ENCODE measurements around the gene TTPAL. TPM values are rescaled to one million over a fixed set of nuclear protein-coding genes. Genes with fewer than 3 reads are reported as not detected.

The TTPAL gene
- total and polyA plus RNA-seq, 2 of the 4 experiments (the other 2 are of a cell fraction): 8.2 to 18.1 TPM

DNA sequence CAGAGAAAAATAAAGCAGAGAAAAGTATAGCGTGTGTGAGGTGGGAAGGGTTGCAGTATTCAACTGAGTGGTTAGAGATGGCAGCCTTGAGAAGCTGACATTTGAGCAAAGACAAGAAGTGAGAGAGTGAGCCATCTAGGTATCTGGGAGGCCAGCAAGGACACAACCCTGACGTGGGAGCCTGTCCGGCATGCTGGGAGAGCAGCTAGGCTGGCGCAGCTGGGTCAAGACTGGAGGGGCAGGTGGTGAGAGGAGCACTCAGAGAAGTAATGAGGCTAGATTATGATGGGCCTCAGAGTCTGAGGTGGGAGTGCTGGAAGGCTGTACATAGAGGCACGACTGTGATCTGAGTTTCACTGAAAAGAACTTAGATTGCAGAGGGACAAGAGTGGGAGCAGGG lies 12.9 kb downstream of the TTPAL start:
- Histone ChIP-seq H3K9ac (ENCODE audit: low read depth, low read length) (no peak overlapping the region), H3K4ac (ENCODE audit: low read depth, low read length) (no peak overlapping the region), H2BK20ac (ENCODE audit: low read depth, low read length) (no peak overlapping the region), H4K91ac (ENCODE audit: insufficient read depth, low read depth, low read length) (no peak overlapping the region), H3K27ac (ENCODE audit: insufficient read depth, low read length) (no peak overlapping the region), H2AK5ac (ENCODE audit: low read depth, low read length) (no peak overlapping the region), H3K4me2 (ENCODE audit: low read depth, low read length) (no peak overlapping the region), H2AFZ (replicated peaks; ENCODE audit: low read length, poor library complexity) (no peak overlapping the region), H2AK9ac (replicated peaks; ENCODE audit: low read depth, low read length, poor library complexity) (no peak overlapping the region), H3K14ac (replicated peaks; ENCODE audit: low read depth, low read length) (no peak overlapping the region), H3K56ac (ENCODE audit: extremely low read depth, insufficient read depth, low read length) (no peak overlapping the region), H4K5ac (ENCODE audit: low read depth, low read length) (no peak overlapping the region), H3K27me3 (ENCODE audit: control insufficient read depth, insufficient read depth, low read length) (no peaks in the 10 kb centered on the region), H3K79me1 (ENCODE audit: low read depth in 1 of 2, low read length in 2 of 2) (peaks cover 10 to 34% of the 10 kb centered on the region in 2 experiments; a peak in 3 of 4 replicates), H4K20me1 (ENCODE audit: insufficient read depth, low read length) (0 out of 2 replicates have a peak, but pooled peaks cover 3% of the 10 kb centered on the region), H3K36me3 (ENCODE audit: control insufficient read depth, insufficient read depth, low read length) (peaks cover 33% of the 10 kb centered on the region), H3K18ac (ENCODE audit: low read depth, low read length) (no peak overlapping the region), H2BK15ac (ENCODE audit: low read depth, low read length) (no peak overlapping the region), H3K9me1 (ENCODE audit: insufficient read depth, low read length) (peaks cover 8% of the 10 kb centered on the region), H2BK5ac (ENCODE audit: low read depth, low read length, poor library complexity, severe bottlenecking) (no peak overlapping the region), H3K4me3 (ENCODE audit: insufficient read depth, low read depth, low read length) (no peak overlapping the region), H2BK120ac (ENCODE audit: low read depth, low read length) (no peak overlapping the region), H4K8ac (ENCODE audit: low read depth in 2 of 2, low read length in 2 of 2) (no peak overlapping the region), H3K23ac (ENCODE audit: low read depth, low read length) (no peak overlapping the region), H3K9me3 (ENCODE audit: control insufficient read depth, insufficient read depth, low read length) (no peaks in the 10 kb centered on the region), H3K4me1 (ENCODE audit: control insufficient read depth, insufficient read depth, low read length) (peaks cover 10% of the 10 kb centered on the region)
- intact Hi-C loops (cut with micrococcal nuclease) (no loop called here), in situ Hi-C loops (cut with MboI; ENCODE audit: low sequenced_read_pairs) (loop anchor here (25.0 kb wide), 1 partner anchor 1299 kb away; the partner anchor contains the start of genes DNTTIP1 and WFDC3), dilution Hi-C loops (cut with HindIII; ENCODE audit: low sequenced_read_pairs, unreplicated experiment) (no loop called here)
- 95% methylated on average over 5 of the region's 5 CpGs; no CpG with 5 or more reads in 1 of the 2 experiments for WGBS, 2 experiments (ENCODE audit: extremely low coverage in 2 of 2, insufficient read length in 1 of 2)
- ChIA-PET CTCF (no interaction called here), POLR2A (ENCODE audit: unreplicated experiment) (no interaction called here)
- no peak for DNase-seq
- TF ChIP-seq, protein P1, sequence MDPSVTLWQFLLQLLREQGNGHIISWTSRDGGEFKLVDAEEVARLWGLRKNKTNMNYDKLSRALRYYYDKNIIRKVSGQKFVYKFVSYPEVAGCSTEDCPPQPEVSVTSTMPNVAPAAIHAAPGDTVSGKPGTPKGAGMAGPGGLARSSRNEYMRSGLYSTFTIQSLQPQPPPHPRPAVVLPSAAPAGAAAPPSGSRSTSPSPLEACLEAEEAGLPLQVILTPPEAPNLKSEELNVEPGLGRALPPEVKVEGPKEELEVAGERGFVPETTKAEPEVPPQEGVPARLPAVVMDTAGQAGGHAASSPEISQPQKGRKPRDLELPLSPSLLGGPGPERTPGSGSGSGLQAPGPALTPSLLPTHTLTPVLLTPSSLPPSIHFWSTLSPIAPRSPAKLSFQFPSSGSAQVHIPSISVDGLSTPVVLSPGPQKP (IDR thresholded peaks at IDR 0.05; ENCODE audit: borderline replicate concordance, low read depth, low read length): no peak
- TF ChIP-seq, protein P2, sequence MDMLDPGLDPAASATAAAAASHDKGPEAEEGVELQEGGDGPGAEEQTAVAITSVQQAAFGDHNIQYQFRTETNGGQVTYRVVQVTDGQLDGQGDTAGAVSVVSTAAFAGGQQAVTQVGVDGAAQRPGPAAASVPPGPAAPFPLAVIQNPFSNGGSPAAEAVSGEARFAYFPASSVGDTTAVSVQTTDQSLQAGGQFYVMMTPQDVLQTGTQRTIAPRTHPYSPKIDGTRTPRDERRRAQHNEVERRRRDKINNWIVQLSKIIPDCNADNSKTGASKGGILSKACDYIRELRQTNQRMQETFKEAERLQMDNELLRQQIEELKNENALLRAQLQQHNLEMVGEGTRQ (IDR thresholded peaks at IDR 0.05; ENCODE audit: low read depth, low read length): no peak
- TF ChIP-seq, protein P3, sequence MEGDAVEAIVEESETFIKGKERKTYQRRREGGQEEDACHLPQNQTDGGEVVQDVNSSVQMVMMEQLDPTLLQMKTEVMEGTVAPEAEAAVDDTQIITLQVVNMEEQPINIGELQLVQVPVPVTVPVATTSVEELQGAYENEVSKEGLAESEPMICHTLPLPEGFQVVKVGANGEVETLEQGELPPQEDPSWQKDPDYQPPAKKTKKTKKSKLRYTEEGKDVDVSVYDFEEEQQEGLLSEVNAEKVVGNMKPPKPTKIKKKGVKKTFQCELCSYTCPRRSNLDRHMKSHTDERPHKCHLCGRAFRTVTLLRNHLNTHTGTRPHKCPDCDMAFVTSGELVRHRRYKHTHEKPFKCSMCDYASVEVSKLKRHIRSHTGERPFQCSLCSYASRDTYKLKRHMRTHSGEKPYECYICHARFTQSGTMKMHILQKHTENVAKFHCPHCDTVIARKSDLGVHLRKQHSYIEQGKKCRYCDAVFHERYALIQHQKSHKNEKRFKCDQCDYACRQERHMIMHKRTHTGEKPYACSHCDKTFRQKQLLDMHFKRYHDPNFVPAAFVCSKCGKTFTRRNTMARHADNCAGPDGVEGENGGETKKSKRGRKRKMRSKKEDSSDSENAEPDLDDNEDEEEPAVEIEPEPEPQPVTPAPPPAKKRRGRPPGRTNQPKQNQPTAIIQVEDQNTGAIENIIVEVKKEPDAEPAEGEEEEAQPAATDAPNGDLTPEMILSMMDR (conservative IDR thresholded peaks at IDR 0.05; ENCODE audit: low read depth, low read length): no peak
- TF ChIP-seq MAZ (IDR thresholded peaks at IDR 0.05; ENCODE audit: borderline replicate concordance, low read depth, low read length) (no peak), SMC3 (IDR thresholded peaks at IDR 0.05; ENCODE audit: low read depth, low read length) (no peak), NFE2L2 (IDR thresholded peaks at IDR 0.05; ENCODE audit: low read depth, low read length) (no peak), POLR2A (IDR thresholded peaks at IDR 0.05; ENCODE audit: low read depth, low read length) (no peak), MXI1 (IDR thresholded peaks at IDR 0.05; ENCODE audit: borderline replicate concordance, low read depth, low read length) (no peak), CEBPB (IDR thresholded peaks at IDR 0.05; ENCODE audit: low read depth, low read length) (no peak)
- no TSS peak for BruUV-seq (replicated peaks)
- ATAC-seq (ENCODE audit: low read depth): no peak

Measured in IMR-90 (cell line).